WTC11 (cell line): Measurements from ENCODE around the gene TANGO6. TPM values are rescaled to one million over a fixed set of nuclear protein-coding genes. Genes with fewer than 3 reads are reported as not detected.

Experiments
- ATAC-seq: fragments of 200-7000 bp; cut with Tn5 transposase; 2 replicates; pipeline ENCODE4 v1.10.0; 2021; ENCODE audit warnings: mild to moderate bottlenecking, moderate library complexity
- CTCF ChIA-PET: fragments of 300-600 bp; sonication (Branson Sonifier 250); formaldehyde crosslinking; loops from one replicate; lab custom pipeline; 2021; ENCODE audit warnings: antibody characterized with exemption; lab: Charles Lee
- POLR2A ChIA-PET: fragments of 350-600 bp; sonication (Branson Sonifier 250); formaldehyde crosslinking; loops from one replicate; lab custom pipeline; 2021; ENCODE audit warnings: antibody characterized with exemption; lab: Charles Lee
- DNase-seq: peaks from one replicate; pipeline ENCODE4 v3.0.0; 2021; ENCODE audit warnings: low spot score
- H3K27ac Mint-ChIP-seq: 2 replicates; pipeline ENCODE4 v1.8.0; 2021; ENCODE audit warnings: mixed read lengths
- H3K27me3 Mint-ChIP-seq: 2 replicates; pipeline ENCODE4 v1.8.0; 2021; ENCODE audit warnings: low read depth, mild to moderate bottlenecking, moderate library complexity, mixed read lengths
- H3K36me3 Mint-ChIP-seq: 2 replicates; pipeline ENCODE4 v1.8.0; 2021; ENCODE audit warnings: mixed read lengths
- H3K4me1 Mint-ChIP-seq: 2 replicates; pipeline ENCODE4 v1.8.0; 2022; ENCODE audit warnings: mixed read lengths
- H3K4me3 Mint-ChIP-seq: 2 replicates; pipeline ENCODE4 v1.8.0; 2021; ENCODE audit warnings: mild to moderate bottlenecking, moderate library complexity, mixed read lengths
- H3K9me3 Mint-ChIP-seq: 2 replicates; pipeline ENCODE4 v1.8.0; 2021; ENCODE audit warnings: mixed read lengths
- ATF1 ChIP-seq: sonication (generic); formaldehyde crosslinking; IDR thresholded peaks from 2 replicates; pipeline ENCODE4 v1.8.1; 2023; ENCODE audit warnings: mild to moderate bottlenecking, moderate library complexity, missing genetic modification reagents
- ATF6 ChIP-seq: sonication (generic); formaldehyde crosslinking; IDR thresholded peaks from 2 replicates; pipeline ENCODE4 v1.8.1; 2023; ENCODE audit warnings: mild to moderate bottlenecking, missing genetic modification reagents
- EMX1 ChIP-seq: fragments of 250-450 bp; sonication (Bioruptor Pico); IDR thresholded peaks from 2 replicates; pipeline ENCODE4 v1.8.0; 2021; ENCODE audit warnings: mild to moderate bottlenecking
- ERG ChIP-seq: fragments of 250-450 bp; sonication (Bioruptor Pico); IDR thresholded peaks from 2 replicates; pipeline ENCODE4 v1.8.0; 2021; ENCODE audit warnings: mild to moderate bottlenecking
- MYBL2 ChIP-seq: sonication (generic); formaldehyde crosslinking; IDR thresholded peaks from 2 replicates; pipeline ENCODE4 v1.8.1; 2023; ENCODE audit warnings: mild to moderate bottlenecking, moderate library complexity, missing genetic modification reagents
- NFATC4 ChIP-seq: fragments of 250-450 bp; sonication (Bioruptor Pico); IDR thresholded peaks from 2 replicates; pipeline ENCODE4 v1.9.0; 2021; ENCODE audit warnings: mild to moderate bottlenecking
- NR3C1 ChIP-seq: sonication (generic); formaldehyde crosslinking; conservative IDR thresholded peaks from 2 replicates; pipeline ENCODE4 v1.8.1; 2023; ENCODE audit warnings: low read depth, mild to moderate bottlenecking, missing genetic modification reagents
- PRDM15 ChIP-seq: sonication (generic); formaldehyde crosslinking; IDR thresholded peaks from 2 replicates; pipeline ENCODE4 v1.8.0; 2022; ENCODE audit warnings: missing genetic modification reagents
- PRRX2 ChIP-seq: fragments of 250-450 bp; sonication (Bioruptor Pico); IDR thresholded peaks from 2 replicates; pipeline ENCODE4 v1.8.0; 2021; ENCODE audit warnings: mild to moderate bottlenecking
- SMAD3 ChIP-seq: sonication (generic); formaldehyde crosslinking; IDR thresholded peaks from 2 replicates; pipeline ENCODE4 v1.8.0; 2022; ENCODE audit warnings: missing genetic modification reagents, mild to moderate bottlenecking, borderline replicate concordance
- SMAD4 ChIP-seq: sonication (generic); formaldehyde crosslinking; IDR thresholded peaks from 2 replicates; pipeline ENCODE4 v1.8.0; 2022; ENCODE audit warnings: mild to moderate bottlenecking, missing genetic modification reagents
- STAT6 ChIP-seq: sonication (generic); formaldehyde crosslinking; conservative IDR thresholded peaks from 2 replicates; pipeline ENCODE4 v1.8.1; 2023; ENCODE audit warnings: mild to moderate bottlenecking, low read depth, missing genetic modification reagents, moderate library complexity
- TCF7 ChIP-seq: sonication (generic); formaldehyde crosslinking; IDR thresholded peaks from 2 replicates; pipeline ENCODE4 v1.8.0; 2022; ENCODE audit warnings: mild to moderate bottlenecking, low read depth, missing genetic modification reagents, moderate library complexity
- TEAD1 ChIP-seq: sonication (generic); formaldehyde crosslinking; IDR thresholded peaks from 2 replicates; pipeline ENCODE4 v1.8.0; 2022; ENCODE audit warnings: mild to moderate bottlenecking, missing genetic modification reagents
- USF1 ChIP-seq: sonication (generic); formaldehyde crosslinking; IDR thresholded peaks from 2 replicates; pipeline ENCODE4 v1.8.0; 2022; ENCODE audit warnings: mild to moderate bottlenecking, missing genetic modification reagents
- USF2 ChIP-seq: sonication (generic); formaldehyde crosslinking; IDR thresholded peaks from 2 replicates; pipeline ENCODE4 v1.8.1; 2023; ENCODE audit warnings: mild to moderate bottlenecking, missing genetic modification reagents, moderate library complexity
- ZNF121 ChIP-seq: sonication (generic); formaldehyde crosslinking; IDR thresholded peaks from 2 replicates; pipeline ENCODE4 v1.8.0; 2023; ENCODE audit warnings: missing genetic modification reagents
- ZNF219 ChIP-seq: sonication (generic); formaldehyde crosslinking; IDR thresholded peaks from 2 replicates; pipeline ENCODE4 v1.8.0; 2023; ENCODE audit warnings: missing genetic modification reagents, mild to moderate bottlenecking, borderline replicate concordance
- ZNF317 ChIP-seq: sonication (generic); formaldehyde crosslinking; IDR thresholded peaks from 2 replicates; pipeline ENCODE4 v1.8.1; 2023; ENCODE audit warnings: low read depth, mild to moderate bottlenecking, moderate library complexity, missing genetic modification reagents, borderline replicate concordance
- ZNF671 ChIP-seq: fragments of 250-450 bp; sonication (Bioruptor Pico); IDR thresholded peaks from 2 replicates; pipeline ENCODE4 v1.8.0; 2021; ENCODE audit warnings: mild to moderate bottlenecking
- total RNA-seq: library from RNA; stranded (reverse); gene quantifications from 3 replicates; pipeline ENCODE4 v1.2.3, GENCODE V29; 2021

TANGO6 gene
- total RNA-seq, 1 experiment from 2014 or later = 15.6 TPM

- Mint-ChIP-seq H3K4me1 (peaks cover 11% of the 10 kb centered on the region), H3K36me3 (peaks cover 22% of the 10 kb centered on the region), H3K9me3 (peaks cover 10% of the 10 kb centered on the region), H3K4me3 (no peak overlapping the region), H3K27ac (no peak overlapping the region)
- no peak for ATAC-seq
- CTCF ChIA-PET = interaction anchor here (1.0 kb wide), 1 partner anchor 252 kb away, joined by 3 read pairs; no protein-coding TSS in a partner anchor
- POLR2A ChIA-PET = no interaction called here
- TF ChIP-seq ATF1 (CRISPR knock-in tag) = no peak
- no peak for TF ChIP-seq ZNF121 (CRISPR knock-in tag)
- no peak for TF ChIP-seq SMAD4 (CRISPR knock-in tag)
- TF ChIP-seq ZNF219 = no peak
- no peak for TF ChIP-seq USF1 (CRISPR knock-in tag)
- TF ChIP-seq ATF6 (CRISPR knock-in tag) = no peak
- TF ChIP-seq MYBL2 (CRISPR knock-in tag) = no peak
- TF ChIP-seq PRDM15 = no peak
- TF ChIP-seq PRRX2 (CRISPR knock-in tag) = no peak
- TF ChIP-seq NFATC4 (CRISPR knock-in tag) = no peak
- no peak for TF ChIP-seq EMX1 (CRISPR knock-in tag)
- TF ChIP-seq ZNF671 (CRISPR knock-in tag) = no peak
- no peak for TF ChIP-seq TCF7 (CRISPR knock-in tag)
- no peak for TF ChIP-seq ZNF317 (CRISPR knock-in tag)
- no peak for TF ChIP-seq USF2 (CRISPR knock-in tag)
- no peak for TF ChIP-seq SMAD3 (CRISPR knock-in tag)
- no peak for TF ChIP-seq TEAD1 (CRISPR knock-in tag)
- TF ChIP-seq ERG = no peak
- no peak for TF ChIP-seq NR3C1 (CRISPR knock-in tag)
- TF ChIP-seq STAT6 (CRISPR knock-in tag) = no peak
- TF ChIP-seq, all 79 proteins: peak for 0
- no peaks in the 10 kb centered on the region for H3K27me3 Mint-ChIP-seq
- DNase-seq = no peak
Observed at GRCh38 chr16:68860978-68861892, 17.9 kb downstream of the TANGO6 start.
